GM21737 (cell line): Measurements from ENCODE around the gene SEPHS1.
"Not testable (repeated sequence)": the region's sequence is repeated elsewhere in the genome, so short reads cannot be mapped to it uniquely, and the experiment has no call there.

ENCODE experiments used
- ATAC-seq: cut with Tn5 transposase; IDR thresholded peaks from one replicate; pipeline ENCODE4 v1.9.1; 2021; ENCODE audit warnings: mild to moderate bottlenecking, moderate library complexity; ENCODE audit not compliant: unreplicated experiment

SEPHS1 gene

GRCh38 chr10:13365243-13365642 lies 17.1 kb upstream of the SEPHS1 start:
- no peak for ATAC-seq

- ATAC-seq, result no peak
Measured at GRCh38 chr10:13360587-13360986, 12.5 kb upstream of the SEPHS1 start.

GRCh38 chr10:13356392-13356791 lies 8.3 kb upstream of the SEPHS1 start:
- ATAC-seq, result no peak

GRCh38 chr10:13354783-13355182 lies 6.7 kb upstream of the SEPHS1 start:
- ATAC-seq, result no peak

GRCh38 chr10:13352519-13352918 lies 4.4 kb upstream of the SEPHS1 start:
- ATAC-seq, result no peak

- ATAC-seq, result no peak
Measured at GRCh38 chr10:13351340-13351915, 3.3 kb upstream of the SEPHS1 start.

GRCh38 chr10:13349463-13350274 lies 1.6 kb upstream of the SEPHS1 start:
- no peak for ATAC-seq

- ATAC-seq, result peak; percentile 43
Measured at GRCh38 chr10:13347500-13348156, 465 bp downstream of the SEPHS1 start.

- ATAC-seq, result peak; percentile 24
Measured at GRCh38 chr10:13347043-13347499, 1.0 kb downstream of the SEPHS1 start.

- no peak for ATAC-seq
Measured at GRCh38 chr10:13346283-13347042, 1.6 kb downstream of the SEPHS1 start.

GRCh38 chr10:13340626-13341376 lies 7.3 kb downstream of the SEPHS1 start:
- ATAC-seq, result peak; percentile 85

- no peak for ATAC-seq
Measured at GRCh38 chr10:13340068-13340467, 8.0 kb downstream of the SEPHS1 start.

GRCh38 chr10:13338390-13339110 lies 9.5 kb downstream of the SEPHS1 start:
- no peak for ATAC-seq

- ATAC-seq, result no peak
Measured at GRCh38 chr10:13337827-13338196, 10.3 kb downstream of the SEPHS1 start.

- no peak for ATAC-seq
Measured at GRCh38 chr10:13337128-13337826, 10.8 kb downstream of the SEPHS1 start.

- ATAC-seq, result no peak
Measured at GRCh38 chr10:13335881-13336280, 12.2 kb downstream of the SEPHS1 start.

- ATAC-seq, result no peak
Measured at GRCh38 chr10:13334556-13334955, 13.5 kb downstream of the SEPHS1 start.

GRCh38 chr10:13331646-13332045 lies 16.4 kb downstream of the SEPHS1 start:
- ATAC-seq, result no peak

GRCh38 chr10:13330980-13331379 lies 17.1 kb downstream of the SEPHS1 start:
- ATAC-seq, result not testable (repeated sequence)
